Mammary microvascular endothelial cell (primary cell): Measurements from ENCODE around the gene PRSS23. TPM values are rescaled to one million over a fixed set of nuclear protein-coding genes. Genes with fewer than 3 reads are reported as not detected.

Source experiments
- total RNA-seq: library from RNA; depleted of rRNA; stranded (reverse); fragments of >200 nt; gene quantifications from 2 replicates; pipeline ENCODE4 v1.2.3, GENCODE V29; 2015

The PRSS23 gene, protein sequence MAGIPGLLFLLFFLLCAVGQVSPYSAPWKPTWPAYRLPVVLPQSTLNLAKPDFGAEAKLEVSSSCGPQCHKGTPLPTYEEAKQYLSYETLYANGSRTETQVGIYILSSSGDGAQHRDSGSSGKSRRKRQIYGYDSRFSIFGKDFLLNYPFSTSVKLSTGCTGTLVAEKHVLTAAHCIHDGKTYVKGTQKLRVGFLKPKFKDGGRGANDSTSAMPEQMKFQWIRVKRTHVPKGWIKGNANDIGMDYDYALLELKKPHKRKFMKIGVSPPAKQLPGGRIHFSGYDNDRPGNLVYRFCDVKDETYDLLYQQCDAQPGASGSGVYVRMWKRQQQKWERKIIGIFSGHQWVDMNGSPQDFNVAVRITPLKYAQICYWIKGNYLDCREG
- 214 and 255 TPM in 2 replicates for total RNA-seq

DNA sequence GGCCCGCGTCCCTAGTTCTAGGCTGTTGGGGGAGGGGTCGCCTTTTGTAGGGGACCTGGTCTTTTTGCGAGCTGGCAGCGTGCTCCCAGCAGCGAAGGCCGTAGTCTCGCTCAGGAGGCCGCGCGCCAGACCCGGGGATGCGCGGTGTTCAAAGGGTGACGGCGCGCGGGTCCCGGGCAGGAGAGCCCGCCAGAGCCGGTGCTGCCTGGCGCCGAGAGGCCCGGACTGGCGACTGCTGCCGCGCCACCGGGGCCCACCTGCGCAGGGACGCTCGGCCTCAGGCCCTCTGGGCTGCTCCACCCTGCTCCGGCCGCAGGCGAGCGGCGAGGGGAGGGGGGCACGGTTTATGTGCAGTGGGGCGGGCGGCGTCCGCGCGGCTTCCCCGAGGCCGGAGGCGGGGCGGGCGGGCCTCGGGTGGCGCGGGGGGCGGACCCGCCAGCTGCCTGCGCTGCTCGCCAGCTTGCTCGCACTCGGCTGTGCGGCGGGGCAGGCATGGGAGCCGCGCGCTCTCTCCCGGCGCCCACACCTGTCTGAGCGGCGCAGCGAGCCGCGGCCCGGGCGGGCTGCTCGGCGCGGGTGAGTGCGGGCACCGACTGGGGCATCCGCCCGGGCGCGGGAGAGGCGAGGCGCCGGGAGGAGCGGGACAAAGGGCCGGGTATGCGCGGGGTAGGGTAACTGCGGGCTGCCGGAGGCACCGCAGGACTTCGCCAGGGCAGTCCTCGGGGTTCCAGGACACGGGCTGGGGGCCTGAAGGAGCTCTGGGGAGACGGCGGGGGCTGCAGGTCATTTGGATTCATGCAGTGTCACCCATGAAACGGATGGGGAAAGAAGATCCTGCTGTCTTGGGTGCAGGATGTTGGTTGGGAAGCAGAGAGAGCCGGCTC is at the start of gene PRSS23:
TSS of gene PRSS23 (plus strand) at position 467 of the 884 bp plus-strand sequence. CDS start 7,102 bp downstream, outside the sequence.

Other genes starting within 250 kb of the PRSS23 start
- 42.4 and 47.7 TPM in 2 replicates for gene ME3, start 127.9 kb upstream of the PRSS23 start, total RNA-seq
- 140 and 151 TPM in 2 replicates for gene FZD4, start 154.9 kb downstream of the PRSS23 start, total RNA-seq
- gene TMEM135, start 237.4 kb downstream of the PRSS23 start, total RNA-seq = 20.7 and 23.2 TPM in 2 replicates